OCI-LY1 (cell line): Measurements from ENCODE around the gene TEX50.
"Not testable (repeated sequence)": the region's sequence is repeated elsewhere in the genome, so short reads cannot be mapped to it uniquely, and the experiment has no call there.

ENCODE experiments used
- EZH2 ChIP-seq: fragments of 200-600 bp; sonication (generic), shearing (Covaris generic); IDR thresholded peaks from 2 replicates; pipeline ENCODE4 v1.8.0; 2017; ENCODE audit warnings: borderline replicate concordance, mixed run types, mild to moderate bottlenecking, antibody characterized with exemption, low read length, moderate library complexity, mixed read lengths
- TF ChIP-seq, protein P1 (sequence below): fragments of 200-600 bp; sonication (generic), shearing (Covaris generic); IDR thresholded peaks from 2 replicates; pipeline ENCODE4 v1.5.1; 2017; ENCODE audit warnings: mild to moderate bottlenecking, antibody characterized with exemption, low read length, moderate library complexity, mixed read lengths

- not testable (repeated sequence) for TF ChIP-seq EZH2
- TF ChIP-seq, protein P1, sequence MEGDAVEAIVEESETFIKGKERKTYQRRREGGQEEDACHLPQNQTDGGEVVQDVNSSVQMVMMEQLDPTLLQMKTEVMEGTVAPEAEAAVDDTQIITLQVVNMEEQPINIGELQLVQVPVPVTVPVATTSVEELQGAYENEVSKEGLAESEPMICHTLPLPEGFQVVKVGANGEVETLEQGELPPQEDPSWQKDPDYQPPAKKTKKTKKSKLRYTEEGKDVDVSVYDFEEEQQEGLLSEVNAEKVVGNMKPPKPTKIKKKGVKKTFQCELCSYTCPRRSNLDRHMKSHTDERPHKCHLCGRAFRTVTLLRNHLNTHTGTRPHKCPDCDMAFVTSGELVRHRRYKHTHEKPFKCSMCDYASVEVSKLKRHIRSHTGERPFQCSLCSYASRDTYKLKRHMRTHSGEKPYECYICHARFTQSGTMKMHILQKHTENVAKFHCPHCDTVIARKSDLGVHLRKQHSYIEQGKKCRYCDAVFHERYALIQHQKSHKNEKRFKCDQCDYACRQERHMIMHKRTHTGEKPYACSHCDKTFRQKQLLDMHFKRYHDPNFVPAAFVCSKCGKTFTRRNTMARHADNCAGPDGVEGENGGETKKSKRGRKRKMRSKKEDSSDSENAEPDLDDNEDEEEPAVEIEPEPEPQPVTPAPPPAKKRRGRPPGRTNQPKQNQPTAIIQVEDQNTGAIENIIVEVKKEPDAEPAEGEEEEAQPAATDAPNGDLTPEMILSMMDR: not testable (repeated sequence)
Observed at GRCh38 chr1:173591138-173591537, 44.0 kb upstream of the TEX50 start.
